Cardiac muscle cell (in vitro differentiated cells and primary cell): Measurements from ENCODE around the gene AGPAT2. TPM values are rescaled to one million over a fixed set of nuclear protein-coding genes. Genes with fewer than 3 reads are reported as not detected.

Experiments
- DNase-seq, 2 donors: peaks; one replicate each; pipeline versions ENCODE4 v3.0.0 to v3.0.0-alpha.2; 2010 to 2017; ENCODE audit warnings: low read depth in 1 of 2, low spot score in 1 of 2
- H3K27ac ChIP-seq: fragments of 200-600 bp; sonication (generic); 2 replicates; pipeline ENCODE4 v1.5.1; 2016
- H3K27me3 ChIP-seq: fragments of 200-600 bp; sonication (generic); 2 replicates; pipeline ENCODE4 v1.6.0; 2016; ENCODE audit warnings: control low read depth
- H3K36me3 ChIP-seq: fragments of 200-600 bp; sonication (generic); 2 replicates; pipeline ENCODE4 v1.5.1; 2016; ENCODE audit warnings: control low read depth
- H3K4me1 ChIP-seq: fragments of 200-600 bp; sonication (generic); 2 replicates; pipeline ENCODE4 v1.8.1; 2017; ENCODE audit warnings: low read depth, mild to moderate bottlenecking, mixed run types
- H3K4me3 ChIP-seq: fragments of 200-600 bp; sonication (generic); 2 replicates; pipeline ENCODE4 v1.5.1; 2016; ENCODE audit warnings: mild to moderate bottlenecking
- H3K9me3 ChIP-seq: fragments of 200-600 bp; sonication (generic); 2 replicates; pipeline ENCODE4 v1.5.1; 2017; ENCODE audit warnings: low read depth, mild to moderate bottlenecking, control low read depth
- polyA plus RNA-seq: library from polyadenylated mRNA; unstranded; fragments of >200 nt; fragmentation: Nextera tagmentation; extraction: Ambion mirVana; gene quantifications from 2 replicates; pipeline ENCODE4 v1.2.1, GENCODE V29; 2016
- total RNA-seq: library from RNA; depleted of rRNA; stranded (reverse); fragments of >200 nt; gene quantifications from 2 replicates; pipeline ENCODE4 v1.2.3, GENCODE V29; 2016
- TF ChIP-seq, protein P1 (sequence below): IDR thresholded peaks from 2 replicates; pipeline ENCODE4 v1.5.1; 2012; ENCODE audit warnings: low read depth, mild to moderate bottlenecking, low read length

Gene AGPAT2
- total and polyA plus RNA-seq, 2 experiments from 2014 or later: 72.5 to 103 TPM

DNA sequence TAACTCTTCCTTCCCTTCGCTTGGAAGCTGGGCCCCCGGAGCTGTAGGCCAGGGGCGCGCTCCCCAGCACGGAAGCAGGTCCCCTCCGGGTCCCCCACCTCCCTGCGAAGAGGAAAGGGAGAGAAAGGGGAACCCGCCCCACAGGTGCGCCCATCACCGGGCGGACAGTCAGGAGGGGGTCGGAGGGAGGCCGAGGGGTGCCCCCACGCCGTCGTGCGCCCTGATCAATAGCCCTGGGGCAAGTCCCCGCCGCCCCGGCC, 793 bp downstream of the AGPAT2 start:
- Histone ChIP-seq H3K36me3 (no peaks in the 10 kb centered on the region), H3K4me3 (peak overlapping the region; percentile 62), H3K27me3 (no peaks in the 10 kb centered on the region), H3K9me3 (no peaks in the 10 kb centered on the region), H3K4me1 (peaks cover 11% of the 10 kb centered on the region), H3K27ac (no peak overlapping the region)
- TF ChIP-seq, protein P1, sequence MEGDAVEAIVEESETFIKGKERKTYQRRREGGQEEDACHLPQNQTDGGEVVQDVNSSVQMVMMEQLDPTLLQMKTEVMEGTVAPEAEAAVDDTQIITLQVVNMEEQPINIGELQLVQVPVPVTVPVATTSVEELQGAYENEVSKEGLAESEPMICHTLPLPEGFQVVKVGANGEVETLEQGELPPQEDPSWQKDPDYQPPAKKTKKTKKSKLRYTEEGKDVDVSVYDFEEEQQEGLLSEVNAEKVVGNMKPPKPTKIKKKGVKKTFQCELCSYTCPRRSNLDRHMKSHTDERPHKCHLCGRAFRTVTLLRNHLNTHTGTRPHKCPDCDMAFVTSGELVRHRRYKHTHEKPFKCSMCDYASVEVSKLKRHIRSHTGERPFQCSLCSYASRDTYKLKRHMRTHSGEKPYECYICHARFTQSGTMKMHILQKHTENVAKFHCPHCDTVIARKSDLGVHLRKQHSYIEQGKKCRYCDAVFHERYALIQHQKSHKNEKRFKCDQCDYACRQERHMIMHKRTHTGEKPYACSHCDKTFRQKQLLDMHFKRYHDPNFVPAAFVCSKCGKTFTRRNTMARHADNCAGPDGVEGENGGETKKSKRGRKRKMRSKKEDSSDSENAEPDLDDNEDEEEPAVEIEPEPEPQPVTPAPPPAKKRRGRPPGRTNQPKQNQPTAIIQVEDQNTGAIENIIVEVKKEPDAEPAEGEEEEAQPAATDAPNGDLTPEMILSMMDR: no peak
- DNase-seq: no peak

DNA sequence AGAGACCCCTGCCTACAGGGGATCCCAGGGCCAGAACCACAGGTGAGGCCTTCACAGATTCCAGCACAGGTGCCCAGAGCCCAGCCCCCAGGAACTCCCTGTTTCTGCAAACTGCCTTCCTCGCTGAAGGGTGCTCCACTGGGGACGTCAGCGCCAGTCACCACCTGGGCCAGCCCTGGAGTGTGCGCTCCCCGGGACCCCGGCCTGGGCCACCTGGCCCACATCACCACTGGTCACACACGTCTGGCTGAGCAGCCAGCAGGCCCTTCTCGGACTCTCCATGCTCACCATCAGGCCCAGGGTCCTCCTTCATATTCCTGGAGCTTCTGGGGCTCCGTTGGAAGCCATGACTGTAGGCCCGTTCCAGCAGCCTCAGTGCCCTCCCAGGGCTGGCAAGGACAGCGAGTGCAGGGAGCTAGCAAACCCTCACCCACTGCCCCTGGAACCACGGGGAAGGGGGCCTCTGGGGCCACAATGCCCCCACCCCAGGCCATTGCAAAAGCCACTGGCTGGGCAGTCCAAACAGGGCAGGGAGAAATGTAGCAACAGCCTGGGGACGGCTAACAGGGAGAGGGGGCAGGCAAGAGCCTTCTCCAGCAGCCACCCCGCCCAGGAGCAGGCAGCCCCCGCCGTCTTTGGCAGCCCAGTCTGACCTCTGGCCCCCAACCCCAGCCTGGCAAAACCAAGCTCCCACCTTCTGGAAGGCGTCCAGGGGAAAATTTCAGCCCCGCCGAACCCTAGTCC, 1.3 kb downstream of the AGPAT2 start:
- Histone ChIP-seq H3K4me1 (peaks cover 11% of the 10 kb centered on the region), H3K4me3 (peak overlapping the region; percentile 62), H3K27me3 (no peaks in the 10 kb centered on the region), H3K9me3 (no peaks in the 10 kb centered on the region), H3K36me3 (no peaks in the 10 kb centered on the region), H3K27ac (no peak overlapping the region)
- TF ChIP-seq, protein P1: peak; percentile 6
- no peak for DNase-seq

DNA sequence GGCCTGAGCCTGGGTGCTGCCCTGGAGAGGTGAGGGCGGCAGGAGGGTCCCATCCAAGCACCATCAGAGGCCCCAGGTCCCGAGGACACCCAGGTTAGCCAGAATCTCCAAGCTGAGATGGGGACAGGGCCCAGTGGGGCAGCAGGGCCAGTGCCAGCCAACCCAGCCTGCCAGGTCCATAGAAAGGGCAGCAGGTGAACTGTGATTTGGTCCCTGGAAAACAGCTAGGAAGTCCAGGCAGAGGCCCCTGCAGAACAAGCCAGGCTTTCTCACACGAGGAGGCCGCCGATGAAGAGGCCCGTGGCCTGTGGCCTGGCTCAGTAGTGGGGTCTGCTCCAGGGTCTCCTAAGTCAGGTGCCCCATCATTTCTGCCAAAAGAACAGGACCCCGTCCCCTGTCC, 2.0 kb downstream of the AGPAT2 start:
- H3K27me3 ChIP-seq: no peaks in the 10 kb centered on the region

DNA sequence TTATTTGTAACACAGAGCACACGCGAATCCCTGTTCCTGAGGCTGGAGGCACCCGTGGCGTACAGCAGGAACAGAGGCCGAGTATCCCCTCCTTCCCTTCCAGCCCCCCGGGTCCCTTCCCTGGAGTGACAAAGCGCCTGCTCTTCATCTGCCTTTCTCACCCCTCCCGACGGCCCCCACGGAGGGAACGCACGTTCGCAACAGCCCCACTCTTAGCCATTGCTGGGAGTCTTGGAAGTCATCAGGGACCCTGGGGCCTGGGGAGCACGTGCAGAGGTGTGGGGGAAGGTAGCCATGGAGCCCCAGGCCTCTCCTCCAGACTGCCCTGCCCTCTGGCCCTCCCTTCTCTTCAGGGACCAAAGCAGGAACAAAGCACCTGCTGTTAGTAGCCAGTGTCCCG, 2.5 kb downstream of the AGPAT2 start:
- TF ChIP-seq, protein P1: no peak
- H3K27me3 ChIP-seq: no peaks in the 10 kb centered on the region
- no peaks in the 10 kb centered on the region for H3K36me3 ChIP-seq
- no peak overlapping the region for H3K4me3 ChIP-seq
- no peak for DNase-seq
- peaks cover 11% of the 10 kb centered on the region for H3K4me1 ChIP-seq
- no peak overlapping the region for H3K27ac ChIP-seq
- no peaks in the 10 kb centered on the region for H3K9me3 ChIP-seq

More for the DNA sequence above, 2.0 kb downstream of the AGPAT2 start:
- DNase-seq: no peak
- Histone ChIP-seq H3K27ac (no peak overlapping the region), H3K9me3 (no peaks in the 10 kb centered on the region), H3K4me3 (no peak overlapping the region), H3K4me1 (peaks cover 11% of the 10 kb centered on the region), H3K36me3 (no peaks in the 10 kb centered on the region)
- TF ChIP-seq, protein P1: no peak

DNA sequence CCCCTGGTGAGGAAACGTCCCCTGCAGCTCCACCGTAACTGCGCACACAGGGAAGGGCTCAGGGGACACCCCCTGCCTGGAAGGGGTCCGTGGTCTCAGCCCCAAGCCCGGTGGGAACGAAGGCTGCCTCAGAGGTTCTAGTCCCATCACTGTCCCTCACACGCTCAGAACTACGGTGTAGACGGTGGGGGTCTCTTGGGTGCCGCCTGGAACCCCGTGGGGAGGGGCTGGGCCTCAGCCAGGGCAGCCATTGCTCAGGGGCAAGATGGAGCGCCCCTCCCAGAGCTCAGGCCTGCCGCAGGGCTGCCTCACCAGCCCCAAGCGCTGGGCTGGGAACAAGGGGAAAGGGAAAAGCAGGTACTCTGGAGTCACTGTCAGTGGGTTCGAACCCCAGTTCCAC, 2.9 kb downstream of the AGPAT2 start:
- Histone ChIP-seq H3K9me3 (no peaks in the 10 kb centered on the region), H3K27ac (no peak overlapping the region), H3K36me3 (no peaks in the 10 kb centered on the region), H3K4me1 (peaks cover 11% of the 10 kb centered on the region), H3K4me3 (no peak overlapping the region), H3K27me3 (no peaks in the 10 kb centered on the region)
- DNase-seq: no peak
- TF ChIP-seq, protein P1: no peak
